ENCODE measurements around the gene DNMBP. TPM values are rescaled to one million over a fixed set of nuclear protein-coding genes. Genes with fewer than 3 reads are reported as not detected.

The DNMBP gene
- total and polyA plus RNA-seq, 2 of the 8 experiments (the other 6 are each of a cell fraction or from before 2014, with no cell fraction given), result 19.1 to 26.4 TPM

GRCh38 chr10:99975942-99976809 lies 33.6 kb downstream of the DNMBP start:
- CTCF ChIA-PET (ENCODE audit: partially characterized antibody), result interaction anchor here (0.6 to 1.1 kb wide), 7 partner anchors 11 to 72 kb away, joined by 3 to 4 read pairs (median 3); no protein-coding TSS in a partner anchor
- no peak overlapping the region for H3K56ac ChIP-seq (replicated peaks; ENCODE audit: insufficient read length, low read depth, low read length)
- H2AFZ ChIP-seq (ENCODE audit: low read length), result no peak overlapping the region
- H4K91ac ChIP-seq (replicated peaks; ENCODE audit: insufficient read length, low read length), result no peak overlapping the region
- no peak overlapping the region for H3K27ac ChIP-seq (ENCODE audit: low read depth, low read length)
- no peak for DNase-seq (ENCODE audit: low read depth in 1 of 2, low spot score in 2 of 2)
- H3K27me3 ChIP-seq (replicated peaks in 1 of 4; ENCODE audit: control insufficient read depth in 3 of 4, extremely low read depth in 1 of 4, insufficient read depth in 3 of 4, low read length in 3 of 4), result no peaks in the 10 kb centered on the region
- H3K4ac ChIP-seq (replicated peaks; ENCODE audit: insufficient read length, low read depth, low read length), result no peak overlapping the region
- no peaks in the 10 kb centered on the region for H3K23me2 ChIP-seq (ENCODE audit: low read depth, low read length)
- no peak for FAIRE-seq
- no peak overlapping the region for H3K4me3 ChIP-seq (ENCODE audit: extremely low read depth in 1 of 4, insufficient read depth in 2 of 4, low read depth in 3 of 4, low read length in 4 of 4)
- H3K4me2 ChIP-seq (ENCODE audit: insufficient read depth in 1 of 2, low read depth in 2 of 2, low read length in 2 of 2), result no peak overlapping the region
- H3K79me2 ChIP-seq (ENCODE audit: control insufficient read depth in 1 of 2, insufficient read depth in 2 of 2, low read length in 2 of 2), result no peaks in the 10 kb centered on the region
- H4K20me1 ChIP-seq (replicated peaks in 1 of 2; ENCODE audit: control insufficient read depth in 1 of 2, insufficient read depth in 2 of 2, low read length in 2 of 2), result no peaks in the 10 kb centered on the region
- no peak overlapping the region for H2BK5ac ChIP-seq (ENCODE audit: low read depth, low read length)
- no peaks in the 10 kb centered on the region for H3K9me3 ChIP-seq (ENCODE audit: insufficient read depth in 2 of 2, low read depth in 1 of 2, low read length in 1 of 2)
- no peak overlapping the region for H4K8ac ChIP-seq (ENCODE audit: extremely low read depth, insufficient read depth, low read length)
- H3K79me1 ChIP-seq (ENCODE audit: low read depth, low read length), result peaks cover 2% of the 10 kb centered on the region; the same call in 1 of the 2 replicates
- no peak overlapping the region for H3K9ac ChIP-seq (replicated peaks in 1 of 4; ENCODE audit: extremely low read depth in 1 of 4, low read depth in 3 of 4, low read length in 3 of 4)
- no peak overlapping the region for H3K18ac ChIP-seq (ENCODE audit: extremely low read depth, low read length)
- H2BK12ac ChIP-seq (ENCODE audit: low read depth, low read length), result no peak overlapping the region
- H3K14ac ChIP-seq (ENCODE audit: insufficient read length), result no peak overlapping the region
- POLR2A ChIA-PET (ENCODE audit: partially characterized antibody), result no interaction called here
- H2BK15ac ChIP-seq (ENCODE audit: low read length), result no peak overlapping the region
- H2BK120ac ChIP-seq (replicated peaks; ENCODE audit: low read depth, low read length), result no peak overlapping the region
- no peaks in the 10 kb centered on the region for H3K36me3 ChIP-seq (ENCODE audit: control insufficient read depth in 2 of 4, insufficient read depth in 4 of 4, low read length in 3 of 4)
- WGBS, 2 experiments (ENCODE audit: extremely low coverage in 1 of 2, insufficient coverage in 1 of 2, insufficient read length in 1 of 2, insufficient replicate concordance in 2 of 2, low coverage in 1 of 2, low lambda C conversion rate in 2 of 2, missing lambda C conversion rate in 1 of 2), result 80% methylated on average over 7 of the region's 7 CpGs; no CpG with 5 or more reads in 1 of the 2 experiments
- H2AK5ac ChIP-seq (ENCODE audit: low read depth, low read length), result no peak overlapping the region
- no peak overlapping the region for H2BK20ac ChIP-seq (ENCODE audit: low read length)
- no peak overlapping the region for H4K5ac ChIP-seq (ENCODE audit: insufficient read length, low read depth, low read length)
- H3K4me1 ChIP-seq (replicated peaks in 1 of 4; ENCODE audit: control insufficient read depth in 3 of 4, insufficient read depth in 4 of 4, low read length in 3 of 4), result peaks cover 0 to 10% (median 1%) of the 10 kb centered on the region in 4 experiments; a peak in 2 of 7 replicates
- no peak overlapping the region for H3K23ac ChIP-seq (ENCODE audit: insufficient read length)
- TF ChIP-seq CHD1 (IDR thresholded peaks at IDR 0.05; ENCODE audit: low read depth, low read length), result no peak
- TF ChIP-seq YY1 (IDR thresholded peaks at IDR 0.05; ENCODE audit: low read depth, low read length), result no peak
- no peak for TF ChIP-seq RXRA (IDR thresholded peaks at IDR 0.05; ENCODE audit: insufficient read depth, low read depth, low read length)
- TF ChIP-seq SAP30 (IDR thresholded peaks at IDR 0.05; ENCODE audit: insufficient read depth, insufficient replicate concordance, low read length), result no peak
- no peak for TF ChIP-seq ATF2 (IDR thresholded peaks at IDR 0.05; ENCODE audit: low read length)
- TF ChIP-seq POLR2AphosphoS5 (IDR thresholded peaks at IDR 0.05; ENCODE audit: low read depth, low read length), result no peak
- TF ChIP-seq SIRT6 (IDR thresholded peaks at IDR 0.05; ENCODE audit: low read length), result no peak
- TF ChIP-seq MAX (IDR thresholded peaks at IDR 0.05), result no peak
- TF ChIP-seq TCF12 (IDR thresholded peaks at IDR 0.05; ENCODE audit: low read depth, low read length), result no peak
- no peak for TF ChIP-seq GABPA (IDR thresholded peaks at IDR 0.05; ENCODE audit: borderline replicate concordance, insufficient read depth, low read length)
- no peak for TF ChIP-seq TBP (IDR thresholded peaks at IDR 0.05; ENCODE audit: low read depth, low read length)

Measured in H1 (cell line).